DMS 273 treated with DMSO at 0.1 percent for 48 hours (cell line): ENCODE data around the gene HBM.
"Not testable (repeated sequence)": the region's sequence is repeated elsewhere in the genome, so short reads cannot be mapped to it uniquely, and the experiment has no call there.

Experiments used
- DNase-seq: peaks from one replicate; lab custom pipeline; 2025; lab: John Stamatoyannopoulos, UW

The HBM gene, protein sequence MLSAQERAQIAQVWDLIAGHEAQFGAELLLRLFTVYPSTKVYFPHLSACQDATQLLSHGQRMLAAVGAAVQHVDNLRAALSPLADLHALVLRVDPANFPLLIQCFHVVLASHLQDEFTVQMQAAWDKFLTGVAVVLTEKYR

DNA sequence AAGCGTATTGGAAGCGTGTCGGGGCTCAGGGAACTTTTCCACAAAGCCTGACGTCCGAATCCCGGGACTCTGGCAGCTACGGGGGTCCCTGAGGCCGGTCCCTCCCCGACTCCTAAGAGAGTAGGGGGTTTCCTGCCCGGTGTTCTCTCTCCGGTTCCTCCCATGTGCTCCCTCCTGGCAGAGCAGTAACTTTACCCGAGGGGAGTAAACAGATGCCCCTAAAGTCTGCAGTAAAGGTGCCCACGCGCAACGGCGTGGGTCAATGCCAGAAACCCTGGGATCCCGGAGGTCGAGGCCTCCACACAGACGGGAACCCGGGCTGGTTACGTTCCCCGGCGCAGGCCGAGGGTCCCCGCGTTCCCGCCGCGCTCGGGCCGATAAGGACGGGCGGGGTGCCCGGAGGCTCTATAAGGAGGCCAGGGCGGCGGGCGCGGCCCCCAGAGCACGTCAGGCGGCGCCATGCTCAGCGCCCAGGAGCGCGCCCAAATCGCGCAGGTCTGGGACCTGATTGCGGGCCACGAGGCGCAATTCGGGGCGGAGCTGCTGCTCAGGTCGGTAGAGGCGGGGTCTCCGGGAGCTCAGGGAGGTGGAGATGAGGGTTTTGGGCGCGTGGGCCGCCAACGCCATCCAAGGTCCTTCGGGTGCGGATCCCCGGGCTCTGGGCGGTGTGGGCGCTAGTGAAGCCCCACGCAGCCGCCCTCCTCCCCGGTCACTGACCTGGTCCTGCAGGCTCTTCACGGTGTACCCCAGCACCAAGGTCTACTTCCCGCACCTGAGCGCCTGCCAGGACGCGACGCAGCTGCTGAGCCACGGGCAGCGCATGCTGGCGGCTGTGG is at the start of gene HBM:
HBM (plus strand) TSS at position 440 of the 836 bp plus-strand sequence; CDS start at position 460, 20 bp downstream.
- no peak for DNase-seq

DNA sequence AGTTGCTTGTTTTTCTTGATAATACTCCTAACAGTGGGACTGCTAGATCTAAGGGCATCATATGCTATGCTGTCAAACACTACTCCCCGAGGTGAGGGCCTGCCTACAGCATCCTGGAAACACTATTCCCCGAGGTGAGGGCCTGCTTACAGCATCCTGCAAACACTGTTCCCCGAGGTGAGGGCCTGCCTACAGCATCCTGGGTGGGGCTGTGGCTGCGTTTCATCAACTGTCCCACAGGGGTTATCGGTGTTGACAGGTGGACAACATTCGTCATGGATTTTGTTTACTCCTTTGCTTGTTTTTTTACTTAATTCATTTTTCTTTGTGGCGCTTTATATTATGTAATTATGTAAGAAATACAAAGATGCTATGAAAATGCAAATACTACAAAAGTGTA is 49.8 kb upstream of the HBM start:
- DNase-seq = no peak

DNA sequence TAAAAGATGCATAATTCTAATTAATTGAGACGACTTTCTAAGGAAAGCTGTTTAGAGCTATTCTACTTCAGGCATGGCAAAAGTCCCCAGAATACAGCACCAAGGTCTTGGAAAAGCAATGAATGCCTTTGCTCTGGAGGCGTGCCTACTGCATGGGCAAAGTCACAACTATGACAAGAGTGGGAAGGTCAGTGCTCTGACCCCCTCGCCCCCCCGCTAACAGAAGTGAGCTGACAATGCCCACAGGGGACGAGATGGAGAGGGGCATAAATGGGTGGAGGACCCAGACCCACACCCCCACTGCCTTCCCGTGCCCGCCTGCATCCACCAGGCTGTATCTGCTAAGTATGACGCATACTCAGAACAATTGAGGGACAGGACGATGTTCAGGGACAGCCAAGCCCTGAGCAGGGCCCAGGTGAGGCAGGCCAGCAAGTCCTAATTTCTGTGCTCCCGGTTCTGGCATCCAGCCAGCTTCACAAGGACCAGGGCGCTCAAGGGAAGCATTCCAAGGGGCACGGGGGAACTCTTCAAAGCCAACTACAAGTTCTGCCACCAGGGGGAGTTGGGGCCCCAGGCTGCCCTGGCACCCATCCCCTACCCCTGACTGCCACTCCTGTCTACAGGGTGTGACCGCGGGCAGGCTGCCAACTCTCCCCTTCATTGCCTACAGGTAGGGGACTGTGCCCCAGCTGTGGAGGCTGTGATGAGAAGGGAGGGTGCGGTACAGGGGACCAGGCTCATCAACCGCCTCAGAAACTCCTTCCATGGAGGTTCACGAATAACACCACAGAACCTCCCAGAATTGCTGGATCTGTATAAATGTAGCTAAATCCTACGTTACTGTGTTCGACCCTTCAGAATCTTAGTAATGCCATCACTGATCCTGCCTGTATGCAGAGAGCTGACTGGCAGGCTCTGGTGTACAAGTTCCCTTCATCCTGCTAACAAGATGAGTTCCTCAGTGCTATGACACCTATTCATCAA is 48.1 kb upstream of the HBM start:
- DNase-seq = peak; percentile 23

DNA sequence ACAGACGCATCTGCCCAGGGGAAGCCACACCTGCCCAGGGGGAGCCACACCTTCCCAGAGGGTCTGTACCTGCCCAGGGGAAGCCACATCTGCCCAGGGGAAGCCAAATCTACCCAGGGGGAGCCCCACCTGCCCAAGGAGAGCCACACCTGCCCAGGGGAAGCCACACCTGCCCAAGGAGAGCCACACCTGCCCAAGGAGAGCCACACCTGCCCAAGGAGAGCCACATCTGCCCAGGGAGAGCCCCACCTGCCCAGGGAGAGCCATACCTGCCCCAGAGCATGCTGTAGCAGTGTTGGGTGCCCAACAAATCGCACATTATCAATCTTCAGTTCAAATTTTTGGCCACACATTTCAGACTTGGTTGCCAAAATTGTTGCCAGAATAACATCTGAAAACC is 46.9 kb upstream of the HBM start:
- DNase-seq = no peak

DNA sequence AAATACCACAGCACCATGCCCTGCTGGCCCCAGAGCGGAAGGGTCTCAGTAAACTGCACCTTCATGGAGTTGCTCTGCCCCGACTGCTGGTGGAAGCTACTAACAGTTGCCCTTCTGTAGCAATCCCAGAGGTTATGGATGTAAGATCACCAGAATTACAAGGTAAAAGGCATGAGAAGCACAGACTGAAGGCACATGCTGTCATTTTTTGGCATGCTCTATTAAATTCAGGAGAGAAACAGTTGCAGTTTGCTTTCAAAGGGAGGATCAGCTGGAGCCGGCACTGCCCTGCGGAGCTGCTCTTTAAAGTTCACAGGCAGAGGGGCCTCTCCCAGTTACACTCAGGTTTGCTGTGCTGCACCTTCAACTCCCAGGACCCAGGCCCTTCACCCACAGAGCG is 46.5 kb upstream of the HBM start:
- no peak for DNase-seq

DNA sequence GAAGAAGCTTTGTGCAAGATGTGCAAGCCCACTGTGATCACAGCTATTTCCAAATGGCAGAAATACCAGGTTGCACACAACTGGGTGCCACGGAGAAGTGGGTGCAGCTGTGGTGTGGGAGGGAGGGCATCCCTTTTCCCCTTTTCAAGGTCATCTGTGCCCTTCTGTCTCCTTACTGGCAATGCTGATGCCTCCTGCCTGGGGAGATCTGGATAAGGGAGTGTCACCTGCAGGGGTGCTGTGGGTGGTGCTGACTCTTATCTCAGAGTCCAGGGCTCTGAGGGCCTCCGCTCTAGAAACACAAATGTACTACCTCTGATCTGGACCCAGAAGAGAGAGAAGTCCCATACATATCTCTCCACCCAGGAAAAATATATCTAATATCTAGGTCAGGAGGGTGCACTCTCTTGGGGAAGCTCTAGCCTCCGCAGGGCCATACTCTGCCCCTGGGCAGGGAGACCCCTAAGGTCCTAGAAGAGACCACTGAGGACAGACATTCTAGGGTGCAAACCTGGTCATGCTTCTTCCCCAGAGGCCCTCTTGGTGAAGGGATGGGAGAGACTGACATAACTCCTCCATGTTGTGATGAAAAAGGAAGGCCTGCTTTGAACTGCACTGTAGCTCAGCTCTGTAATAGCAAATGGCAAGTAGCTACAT is 45.8 kb upstream of the HBM start:
- DNase-seq = no peak

DNA sequence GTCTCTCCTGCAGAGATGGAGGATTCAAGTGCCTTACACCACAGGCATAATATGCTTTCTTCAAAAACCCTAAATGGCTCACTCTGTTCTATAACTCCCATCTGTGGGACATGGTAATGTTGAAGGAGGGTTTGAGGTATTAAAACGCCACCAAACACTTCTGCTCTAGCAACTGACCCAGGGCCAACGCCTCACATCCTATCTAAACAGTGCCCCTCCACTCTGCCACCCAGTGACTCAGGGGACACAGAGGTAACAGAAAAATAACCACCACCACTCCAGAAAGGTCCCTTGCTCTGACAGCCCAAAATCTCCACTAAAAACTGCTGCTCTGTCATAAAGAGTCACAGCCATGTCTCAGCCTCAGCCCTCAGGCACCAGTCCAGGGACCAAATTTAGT is 45.0 kb upstream of the HBM start:
- no peak for DNase-seq

DNA sequence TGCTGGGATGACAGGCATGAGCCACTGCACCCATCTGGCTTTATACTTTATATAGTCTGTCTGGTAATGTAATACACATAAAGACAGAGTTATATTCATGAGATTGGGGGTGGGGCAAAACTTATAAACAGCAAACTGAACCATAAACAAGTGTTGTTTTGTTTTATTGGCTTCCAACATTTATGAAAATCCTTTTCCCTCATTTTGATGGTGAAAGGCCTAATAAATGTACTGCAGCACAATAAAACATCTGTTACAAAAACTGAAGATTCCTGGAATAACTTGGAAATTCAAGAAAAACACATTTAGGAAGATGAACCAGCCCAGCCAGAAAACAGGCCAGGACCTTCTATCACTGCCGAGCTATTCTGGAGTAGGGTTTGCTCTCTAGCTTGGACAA is 43.4 kb upstream of the HBM start:
- DNase-seq = no peak

DNA sequence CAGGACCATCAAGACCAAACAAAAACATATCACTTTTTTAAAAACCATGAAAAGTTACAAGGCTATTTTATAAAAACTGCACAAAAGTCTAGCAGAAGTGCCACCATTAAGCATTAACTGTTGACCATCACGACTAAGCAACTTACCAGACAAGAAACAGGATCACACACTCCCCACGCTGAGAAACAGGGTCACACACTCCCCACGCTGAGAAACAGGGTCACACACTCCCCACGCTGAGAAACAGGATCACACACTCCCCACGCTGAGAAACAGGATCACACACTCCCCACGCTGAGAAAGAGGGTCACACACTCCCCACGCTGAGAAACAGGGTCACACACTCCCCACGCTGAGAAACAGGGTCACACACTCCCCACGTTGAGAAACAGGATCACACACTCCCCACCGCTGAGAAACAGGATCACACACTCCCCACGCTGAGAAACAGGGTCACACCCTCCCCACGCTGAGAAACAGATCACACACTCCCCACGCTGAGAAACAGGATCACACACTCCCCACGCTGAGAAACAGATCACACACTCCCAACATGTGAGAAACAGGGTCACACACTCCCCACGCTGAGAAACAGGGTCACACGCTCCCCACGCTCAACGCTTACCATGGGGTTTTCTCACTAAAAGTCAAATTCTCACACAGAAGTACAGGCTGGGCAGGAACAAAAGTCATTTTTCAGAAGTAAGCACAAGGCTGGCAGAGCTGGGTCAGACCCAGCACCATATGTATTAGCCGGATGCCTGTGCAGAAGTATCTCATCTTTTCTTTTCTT is 42.0 kb upstream of the HBM start:
- DNase-seq = not testable (repeated sequence)

DNA sequence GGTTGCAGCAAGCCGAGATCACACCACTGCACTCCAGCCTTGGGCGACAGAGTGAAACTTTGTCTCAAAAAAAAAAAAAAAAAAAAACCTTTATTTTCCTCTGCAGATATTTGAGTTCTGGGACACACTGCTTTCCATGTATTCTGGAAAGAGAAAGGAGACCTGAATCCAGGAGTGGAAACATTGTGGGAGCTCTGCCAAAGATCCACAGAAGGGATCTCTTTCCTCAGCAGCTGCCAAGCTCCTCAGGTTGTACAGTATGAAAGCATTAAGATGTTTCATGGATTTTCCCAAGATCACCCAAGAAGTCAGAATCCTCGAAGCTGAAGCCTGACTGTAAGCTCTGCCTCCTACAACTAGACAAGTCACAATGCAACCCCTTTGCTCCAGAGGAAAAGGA is 40.8 kb upstream of the HBM start:
- DNase-seq = no peak

DNA sequence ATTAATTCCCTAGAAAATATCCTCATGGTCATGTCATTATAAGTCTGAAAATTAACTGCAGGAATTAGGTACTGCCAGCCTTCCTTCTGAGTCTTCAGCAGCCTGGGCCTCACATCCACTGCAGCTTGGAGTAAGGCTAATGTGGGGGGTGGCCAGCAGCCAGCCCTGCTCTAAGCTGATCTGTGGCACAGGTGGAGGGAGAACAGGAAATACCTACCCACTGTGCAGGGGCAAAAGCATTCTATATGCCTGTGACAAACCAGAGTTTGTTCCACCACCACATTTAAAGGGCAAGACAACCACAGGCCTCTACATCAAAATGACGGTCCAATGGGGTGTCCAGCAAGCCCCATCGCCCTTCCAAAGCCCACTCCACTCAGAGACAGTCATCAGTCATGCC is 36.7 kb upstream of the HBM start:
- no peak for DNase-seq

DNA sequence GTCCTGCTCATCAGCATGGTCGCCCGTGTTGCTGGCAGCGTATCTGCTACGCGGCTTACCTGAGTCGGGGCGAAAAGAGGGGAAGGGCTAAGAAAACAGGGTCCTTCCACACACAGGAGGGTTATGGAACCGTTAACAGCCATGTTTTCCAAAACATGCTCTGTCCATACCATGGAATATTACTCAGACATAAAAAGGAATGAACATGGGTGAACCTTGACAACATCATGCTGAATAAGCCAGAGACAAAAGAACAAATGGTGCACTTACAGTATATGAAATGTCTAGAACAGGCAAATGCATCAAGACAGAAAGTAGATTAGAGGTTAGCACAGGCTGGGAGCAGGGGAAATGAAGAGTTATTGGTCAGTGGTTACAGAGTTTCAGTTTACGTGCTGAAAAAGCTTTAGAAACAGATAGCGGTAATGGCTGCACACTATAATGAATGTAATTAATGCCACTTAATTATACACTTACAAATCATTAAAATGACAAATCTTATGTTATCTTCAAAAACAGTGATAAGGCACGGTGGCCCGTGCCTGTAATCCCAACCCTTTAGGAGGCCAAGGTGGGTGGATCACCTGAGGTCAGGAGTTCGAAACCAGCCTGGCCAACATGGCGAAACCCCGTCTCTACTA is 35.1 kb upstream of the HBM start:
- no peak for DNase-seq

DNA sequence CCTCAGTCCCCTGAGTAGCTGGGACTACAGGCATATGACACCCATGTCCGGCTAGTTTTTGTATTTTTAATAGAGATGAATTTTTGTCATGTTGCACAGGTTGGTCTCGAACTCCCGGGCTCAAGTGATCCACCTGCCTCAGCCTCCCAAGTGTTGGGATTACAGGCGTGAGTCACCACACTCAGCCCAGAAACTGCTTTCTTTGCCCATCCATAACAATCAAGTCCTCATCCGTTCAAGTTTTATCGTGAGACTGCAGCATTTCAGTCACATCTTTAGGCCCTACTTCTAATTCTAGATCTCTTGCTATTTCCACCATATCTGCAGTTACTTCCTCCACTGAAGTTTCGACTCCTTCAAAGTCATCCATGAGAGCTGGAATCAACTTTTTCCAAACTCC is 33.7 kb upstream of the HBM start:
- no peak for DNase-seq

DNA sequence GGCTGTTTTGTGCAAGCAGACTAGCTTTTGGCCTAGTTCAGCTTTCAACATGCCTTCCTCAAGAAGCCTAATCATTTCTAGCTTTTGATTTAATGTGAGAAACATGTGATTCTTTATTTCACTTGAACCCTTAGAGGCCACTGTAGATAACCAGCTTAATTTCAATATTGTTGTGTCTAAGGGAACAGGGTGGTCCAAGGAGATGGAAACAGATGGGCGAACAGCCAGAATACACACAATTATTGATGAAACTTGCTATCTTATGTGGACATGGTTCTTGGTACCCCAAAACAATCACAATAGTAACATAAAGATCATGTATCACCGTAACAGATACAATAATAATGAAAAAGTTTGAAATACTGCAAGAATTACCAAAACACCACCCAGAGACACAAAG is 32.1 kb upstream of the HBM start:
- DNase-seq = no peak

DNA sequence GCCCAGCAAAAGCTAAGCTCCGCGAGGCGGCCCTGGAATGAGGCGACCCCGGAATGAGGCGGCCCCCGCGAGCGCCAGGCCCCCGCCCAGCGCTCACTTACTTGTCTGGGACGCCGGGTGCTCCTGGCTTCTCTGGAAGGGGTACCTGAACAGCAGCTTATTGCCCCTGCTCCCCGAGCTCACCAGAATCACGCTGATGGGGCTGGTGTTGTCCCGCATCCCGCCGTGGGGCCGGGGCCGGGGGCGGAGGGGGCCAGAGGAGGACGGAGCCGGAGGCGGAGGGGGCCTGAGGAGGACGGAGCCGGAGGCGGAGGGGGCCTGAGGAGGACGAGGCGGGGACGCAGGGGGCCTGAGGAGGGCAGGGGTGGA is 27.7 kb upstream of the HBM start:
- no peak for DNase-seq

DNA sequence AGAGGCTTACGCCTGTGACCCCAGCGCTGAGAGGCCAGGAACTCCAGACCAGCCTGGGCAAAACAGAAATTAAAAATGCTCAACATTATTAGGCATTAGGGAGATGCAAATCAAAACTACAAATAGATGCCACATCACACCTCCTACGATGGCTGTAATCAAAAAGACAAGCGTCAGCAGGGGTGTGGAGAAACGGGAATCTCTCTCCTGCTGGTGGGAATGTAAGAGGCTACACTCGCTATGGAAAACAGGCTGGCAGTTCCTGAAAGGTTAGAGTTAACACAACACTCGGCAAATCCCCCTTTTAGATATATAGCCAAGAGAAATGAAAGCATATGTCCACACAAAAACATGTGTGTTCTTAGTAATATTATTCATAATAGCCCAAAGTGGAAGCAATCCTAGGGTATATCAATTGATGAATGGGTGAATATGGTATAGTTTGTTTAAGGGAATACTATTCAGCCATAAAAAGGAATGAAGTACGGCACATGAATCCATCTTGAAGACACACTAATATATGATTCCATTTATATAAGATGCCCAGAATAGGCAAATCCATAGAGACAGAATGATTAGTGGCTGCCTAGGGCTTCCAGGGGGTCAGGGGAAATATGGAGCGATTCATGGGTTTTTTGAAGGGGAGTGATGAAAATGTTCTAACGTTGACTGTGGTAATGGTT is 25.5 kb upstream of the HBM start:
- DNase-seq = no peak

DNA sequence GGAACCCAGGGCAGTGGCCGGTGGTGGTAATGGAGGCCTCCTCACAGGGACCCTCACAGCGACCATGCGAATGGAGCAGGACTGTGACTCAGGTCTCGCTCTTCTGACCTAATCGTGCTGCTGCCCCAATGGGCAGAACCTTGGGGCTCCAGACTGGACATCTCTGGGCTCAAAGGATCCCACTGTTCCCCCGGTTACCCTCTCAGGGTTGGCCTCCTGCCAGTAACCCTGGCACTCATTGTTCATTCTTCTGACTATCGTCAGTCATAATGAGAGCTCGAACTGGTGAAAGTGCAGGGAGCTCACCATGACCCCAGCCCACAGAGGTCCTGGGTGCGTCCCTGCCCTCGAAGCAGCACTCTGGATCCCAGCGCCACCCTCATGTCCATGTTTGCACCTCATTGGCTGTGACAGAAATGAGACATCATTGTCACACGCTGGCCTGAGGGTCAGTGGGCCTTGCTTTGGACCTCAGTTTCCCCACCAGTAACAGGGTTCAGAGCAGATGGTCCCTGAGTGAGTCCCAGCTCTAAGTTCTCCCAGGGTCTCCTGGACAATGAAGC is 23.3 kb upstream of the HBM start:
- no peak for DNase-seq

DNA sequence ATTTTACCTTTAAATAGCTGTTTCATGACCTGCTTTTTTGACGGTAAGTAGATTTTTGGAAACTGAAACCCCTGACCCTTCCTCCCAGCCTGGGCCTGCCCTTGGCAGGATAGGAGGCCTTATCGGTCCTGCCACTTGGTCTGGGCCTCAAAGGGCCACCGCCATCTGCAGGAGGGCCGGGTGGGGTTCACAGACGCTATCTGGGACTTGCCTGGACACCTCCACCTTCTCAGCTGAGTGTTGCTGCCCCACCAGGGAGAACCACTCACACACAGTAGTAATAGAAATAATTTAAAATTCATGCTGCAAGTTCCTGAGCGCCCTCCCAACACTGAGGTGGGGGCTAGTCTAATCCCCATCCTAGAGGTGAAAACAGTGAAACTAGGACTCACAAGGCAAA is 22.7 kb upstream of the HBM start:
- DNase-seq = no peak

DNA sequence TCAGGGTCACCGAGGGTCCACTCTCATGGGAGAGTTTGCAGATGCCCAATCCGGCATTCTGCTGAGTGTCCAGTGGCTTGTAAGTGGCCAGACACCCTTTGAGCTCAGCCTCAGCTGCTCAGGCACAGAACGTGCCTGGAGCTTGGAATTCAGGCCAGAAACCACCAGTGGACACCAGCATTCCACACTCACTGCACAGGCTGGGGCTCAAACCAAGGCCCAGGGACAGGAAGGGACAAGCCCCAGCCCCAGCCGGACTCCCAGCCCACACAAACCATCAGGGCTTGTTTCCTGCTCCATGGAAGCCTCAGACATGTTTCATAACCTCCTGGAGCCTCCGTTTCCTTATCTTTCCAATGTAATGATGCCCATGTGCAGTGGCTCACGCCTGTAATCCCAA is 22.3 kb upstream of the HBM start:
- DNase-seq = no peak

DNA sequence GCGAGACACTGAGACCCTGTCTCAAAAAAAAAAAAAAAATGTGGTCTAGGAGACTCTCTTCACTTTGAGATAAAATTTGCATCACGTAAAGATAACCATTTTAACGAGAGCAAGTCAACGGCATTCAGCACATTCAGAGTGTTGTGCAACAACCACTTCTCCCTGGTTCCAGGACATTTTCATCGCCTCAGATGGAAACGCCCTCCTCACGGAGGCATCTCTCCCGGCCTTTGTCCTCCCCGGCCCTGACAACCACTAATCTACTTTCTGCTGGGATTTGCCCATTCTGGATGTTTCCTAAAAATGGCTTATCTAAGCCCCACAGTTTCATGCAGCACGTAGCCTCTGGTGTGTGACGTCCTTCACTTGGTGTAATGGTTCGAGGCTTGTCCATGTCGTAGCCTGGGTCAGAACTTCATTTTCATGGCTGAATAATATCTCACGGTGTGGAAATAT is 21.0 kb upstream of the HBM start:
- no peak for DNase-seq
